HepG2 (cell line): ENCODE results near the gene NUDCD2. TPM values are rescaled to one million over a fixed set of nuclear protein-coding genes. Genes with fewer than 3 reads are reported as not detected.

ENCODE experiments used
- HOXA7 ChIP-seq: sonication (generic); formaldehyde crosslinking; IDR thresholded peaks from 2 replicates; pipeline ENCODE4 v1.8.1; 2022; ENCODE audit warnings: mild to moderate bottlenecking, missing genetic modification reagents, moderate library complexity
- ZEB1 ChIP-seq: IDR thresholded peaks from 2 replicates; pipeline ENCODE4 v1.6.1; 2012; ENCODE audit warnings: mild to moderate bottlenecking, low read depth, inconsistent platforms; ENCODE audit not compliant: insufficient replicate concordance
- ZNF280D ChIP-seq: sonication (generic); formaldehyde crosslinking; IDR thresholded peaks from 2 replicates; pipeline ENCODE4 v1.5.1; 2020; ENCODE audit warnings: mild to moderate bottlenecking, missing genetic modification reagents
- ZNF547 ChIP-seq: sonication (generic); formaldehyde crosslinking; IDR thresholded peaks from 2 replicates; pipeline ENCODE4 v1.5.1; 2020; ENCODE audit warnings: mild to moderate bottlenecking, missing genetic modification reagents
- ZNF564 ChIP-seq: sonication (generic); formaldehyde crosslinking; IDR thresholded peaks from 2 replicates; pipeline ENCODE4 v1.8.1; 2023; ENCODE audit warnings: mild to moderate bottlenecking, missing genetic modification reagents
- ZNF7 ChIP-seq: IDR thresholded peaks from 2 replicates; pipeline ENCODE4 v1.6.1; 2016; ENCODE audit warnings: missing biosample characterization, missing genetic modification reagents
- ZNF713 ChIP-seq: sonication (generic); formaldehyde crosslinking; IDR thresholded peaks from 2 replicates; pipeline ENCODE4 v1.4.0; 2020; ENCODE audit warnings: mild to moderate bottlenecking, missing genetic modification reagents
- ZNF792 ChIP-seq: IDR thresholded peaks from 2 replicates; pipeline ENCODE4 v1.6.1; 2016
- ZUFSP ChIP-seq: sonication (generic); formaldehyde crosslinking; IDR thresholded peaks from 2 replicates; pipeline ENCODE4 v1.9.0; 2021; ENCODE audit warnings: missing genetic modification reagents, mild to moderate bottlenecking, borderline replicate concordance
- polyA plus RNA-seq, 8 experiments: library from polyadenylated mRNA; depleted of rRNA in 3 of 8; stranded (reverse) in 7 of 8; unstranded in 1 of 8; fragments of >200 nt; fragmentation: Illumina TruSeq in 4 of 8; extraction: Trizol in 4 of 8; gene quantifications; 2 replicates each; pipeline versions ENCODE4 v1.2.1 to v1.2.3, GENCODE V29; 2011 to 2016; ENCODE audit warnings: low read depth in 4 of 8, missing spikeins in 1 of 8, mixed read lengths in 1 of 8; ENCODE audit not compliant: insufficient read depth in 1 of 8
- total RNA-seq, 5 experiments: library from RNA; depleted of rRNA; stranded (reverse); fragments of >200 nt; fragmentation: Illumina TruSeq; extraction: Trizol; gene quantifications; 2 replicates each; pipeline ENCODE4 v1.2.3, GENCODE V29; 2016; ENCODE audit warnings: low read depth in 1 of 5
- TF ChIP-seq, protein P1 (sequence below): sonication (generic); formaldehyde crosslinking; IDR thresholded peaks from 2 replicates; pipeline ENCODE4 v1.4.0; 2020; ENCODE audit warnings: missing genetic modification reagents
- TF ChIP-seq, protein P2 (sequence below): sonication (generic); formaldehyde crosslinking; IDR thresholded peaks from 2 replicates; pipeline ENCODE4 v1.4.0; 2020; ENCODE audit warnings: missing genetic modification reagents, borderline replicate concordance
- TF ChIP-seq, protein P3 (sequence below): sonication (generic); formaldehyde crosslinking; IDR thresholded peaks from 2 replicates; pipeline ENCODE4 v1.4.0; 2020; ENCODE audit warnings: mild to moderate bottlenecking, missing genetic modification reagents

Gene NUDCD2
- total and polyA plus RNA-seq, 2 of the 13 experiments (the other 11 are each of a cell fraction or from before 2014, with no cell fraction given): 14.8 to 39.2 TPM

DNA sequence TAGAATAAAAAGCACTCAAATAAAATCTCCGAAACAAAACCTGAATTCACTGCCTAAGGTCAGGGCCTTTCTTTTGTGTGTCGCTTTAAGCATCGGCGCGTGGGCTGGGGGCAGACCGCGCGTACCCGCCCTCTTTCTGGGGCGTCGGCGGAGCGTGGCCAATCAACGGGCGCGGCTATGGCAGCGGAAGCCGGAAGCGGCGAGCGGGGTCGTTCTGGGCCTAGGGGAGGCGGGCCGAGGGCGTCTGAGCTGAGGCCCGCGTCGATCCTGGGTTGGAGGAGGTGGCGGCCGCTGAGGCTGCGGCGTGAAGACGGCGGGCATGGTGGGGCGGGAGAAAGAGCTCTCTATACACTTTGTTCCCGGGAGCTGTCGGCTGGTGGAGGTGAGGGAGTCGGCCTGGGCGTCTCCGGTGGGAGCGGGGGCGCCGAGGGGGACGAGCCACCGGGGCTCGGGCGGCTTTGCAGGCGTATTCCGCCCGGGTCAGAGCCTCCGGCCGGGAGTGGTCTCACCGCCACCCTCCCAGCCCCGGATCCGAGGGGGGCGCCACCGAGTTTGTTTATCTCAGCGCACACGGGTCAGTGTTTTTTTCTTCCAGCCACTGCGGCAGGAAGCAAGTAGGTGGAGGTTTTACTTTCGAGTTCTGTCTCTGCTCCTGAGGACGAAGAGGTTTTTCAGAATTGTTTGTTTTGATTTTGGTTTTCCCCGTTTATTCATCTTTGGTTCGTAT is 45.6 kb upstream of the NUDCD2 start, which contains the start of gene MAT2B (continued):
- TF ChIP-seq ZNF280D (CRISPR knock-in tag) (no peak), ZNF713 (no peak), ZUFSP (CRISPR knock-in tag) (no peak), ZNF792 (CRISPR knock-in tag) (no peak), ZNF547 (no peak), ZEB1 (no peak), ZNF564 (CRISPR knock-in tag) (no peak; the same call in 1 of the 2 replicates), HOXA7 (CRISPR knock-in tag) (no peak), ZNF7 (CRISPR knock-in tag) (no peak)
- TF ChIP-seq, protein P1, sequence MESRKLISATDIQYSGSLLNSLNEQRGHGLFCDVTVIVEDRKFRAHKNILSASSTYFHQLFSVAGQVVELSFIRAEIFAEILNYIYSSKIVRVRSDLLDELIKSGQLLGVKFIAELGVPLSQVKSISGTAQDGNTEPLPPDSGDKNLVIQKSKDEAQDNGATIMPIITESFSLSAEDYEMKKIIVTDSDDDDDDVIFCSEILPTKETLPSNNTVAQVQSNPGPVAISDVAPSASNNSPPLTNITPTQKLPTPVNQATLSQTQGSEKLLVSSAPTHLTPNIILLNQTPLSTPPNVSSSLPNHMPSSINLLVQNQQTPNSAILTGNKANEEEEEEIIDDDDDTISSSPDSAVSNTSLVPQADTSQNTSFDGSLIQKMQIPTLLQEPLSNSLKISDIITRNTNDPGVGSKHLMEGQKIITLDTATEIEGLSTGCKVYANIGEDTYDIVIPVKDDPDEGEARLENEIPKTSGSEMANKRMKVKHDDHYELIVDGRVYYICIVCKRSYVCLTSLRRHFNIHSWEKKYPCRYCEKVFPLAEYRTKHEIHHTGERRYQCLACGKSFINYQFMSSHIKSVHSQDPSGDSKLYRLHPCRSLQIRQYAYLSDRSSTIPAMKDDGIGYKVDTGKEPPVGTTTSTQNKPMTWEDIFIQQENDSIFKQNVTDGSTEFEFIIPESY (CRISPR knock-in tag): no peak
- TF ChIP-seq, protein P2, sequence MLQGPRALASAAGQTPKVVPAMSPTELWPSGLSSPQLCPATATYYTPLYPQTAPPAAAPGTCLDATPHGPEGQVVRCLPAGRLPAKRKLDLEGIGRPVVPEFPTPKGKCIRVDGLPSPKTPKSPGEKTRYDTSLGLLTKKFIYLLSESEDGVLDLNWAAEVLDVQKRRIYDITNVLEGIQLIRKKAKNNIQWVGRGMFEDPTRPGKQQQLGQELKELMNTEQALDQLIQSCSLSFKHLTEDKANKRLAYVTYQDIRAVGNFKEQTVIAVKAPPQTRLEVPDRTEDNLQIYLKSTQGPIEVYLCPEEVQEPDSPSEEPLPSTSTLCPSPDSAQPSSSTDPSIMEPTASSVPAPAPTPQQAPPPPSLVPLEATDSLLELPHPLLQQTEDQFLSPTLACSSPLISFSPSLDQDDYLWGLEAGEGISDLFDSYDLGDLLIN (CRISPR knock-in tag): no peak
- TF ChIP-seq, protein P3, sequence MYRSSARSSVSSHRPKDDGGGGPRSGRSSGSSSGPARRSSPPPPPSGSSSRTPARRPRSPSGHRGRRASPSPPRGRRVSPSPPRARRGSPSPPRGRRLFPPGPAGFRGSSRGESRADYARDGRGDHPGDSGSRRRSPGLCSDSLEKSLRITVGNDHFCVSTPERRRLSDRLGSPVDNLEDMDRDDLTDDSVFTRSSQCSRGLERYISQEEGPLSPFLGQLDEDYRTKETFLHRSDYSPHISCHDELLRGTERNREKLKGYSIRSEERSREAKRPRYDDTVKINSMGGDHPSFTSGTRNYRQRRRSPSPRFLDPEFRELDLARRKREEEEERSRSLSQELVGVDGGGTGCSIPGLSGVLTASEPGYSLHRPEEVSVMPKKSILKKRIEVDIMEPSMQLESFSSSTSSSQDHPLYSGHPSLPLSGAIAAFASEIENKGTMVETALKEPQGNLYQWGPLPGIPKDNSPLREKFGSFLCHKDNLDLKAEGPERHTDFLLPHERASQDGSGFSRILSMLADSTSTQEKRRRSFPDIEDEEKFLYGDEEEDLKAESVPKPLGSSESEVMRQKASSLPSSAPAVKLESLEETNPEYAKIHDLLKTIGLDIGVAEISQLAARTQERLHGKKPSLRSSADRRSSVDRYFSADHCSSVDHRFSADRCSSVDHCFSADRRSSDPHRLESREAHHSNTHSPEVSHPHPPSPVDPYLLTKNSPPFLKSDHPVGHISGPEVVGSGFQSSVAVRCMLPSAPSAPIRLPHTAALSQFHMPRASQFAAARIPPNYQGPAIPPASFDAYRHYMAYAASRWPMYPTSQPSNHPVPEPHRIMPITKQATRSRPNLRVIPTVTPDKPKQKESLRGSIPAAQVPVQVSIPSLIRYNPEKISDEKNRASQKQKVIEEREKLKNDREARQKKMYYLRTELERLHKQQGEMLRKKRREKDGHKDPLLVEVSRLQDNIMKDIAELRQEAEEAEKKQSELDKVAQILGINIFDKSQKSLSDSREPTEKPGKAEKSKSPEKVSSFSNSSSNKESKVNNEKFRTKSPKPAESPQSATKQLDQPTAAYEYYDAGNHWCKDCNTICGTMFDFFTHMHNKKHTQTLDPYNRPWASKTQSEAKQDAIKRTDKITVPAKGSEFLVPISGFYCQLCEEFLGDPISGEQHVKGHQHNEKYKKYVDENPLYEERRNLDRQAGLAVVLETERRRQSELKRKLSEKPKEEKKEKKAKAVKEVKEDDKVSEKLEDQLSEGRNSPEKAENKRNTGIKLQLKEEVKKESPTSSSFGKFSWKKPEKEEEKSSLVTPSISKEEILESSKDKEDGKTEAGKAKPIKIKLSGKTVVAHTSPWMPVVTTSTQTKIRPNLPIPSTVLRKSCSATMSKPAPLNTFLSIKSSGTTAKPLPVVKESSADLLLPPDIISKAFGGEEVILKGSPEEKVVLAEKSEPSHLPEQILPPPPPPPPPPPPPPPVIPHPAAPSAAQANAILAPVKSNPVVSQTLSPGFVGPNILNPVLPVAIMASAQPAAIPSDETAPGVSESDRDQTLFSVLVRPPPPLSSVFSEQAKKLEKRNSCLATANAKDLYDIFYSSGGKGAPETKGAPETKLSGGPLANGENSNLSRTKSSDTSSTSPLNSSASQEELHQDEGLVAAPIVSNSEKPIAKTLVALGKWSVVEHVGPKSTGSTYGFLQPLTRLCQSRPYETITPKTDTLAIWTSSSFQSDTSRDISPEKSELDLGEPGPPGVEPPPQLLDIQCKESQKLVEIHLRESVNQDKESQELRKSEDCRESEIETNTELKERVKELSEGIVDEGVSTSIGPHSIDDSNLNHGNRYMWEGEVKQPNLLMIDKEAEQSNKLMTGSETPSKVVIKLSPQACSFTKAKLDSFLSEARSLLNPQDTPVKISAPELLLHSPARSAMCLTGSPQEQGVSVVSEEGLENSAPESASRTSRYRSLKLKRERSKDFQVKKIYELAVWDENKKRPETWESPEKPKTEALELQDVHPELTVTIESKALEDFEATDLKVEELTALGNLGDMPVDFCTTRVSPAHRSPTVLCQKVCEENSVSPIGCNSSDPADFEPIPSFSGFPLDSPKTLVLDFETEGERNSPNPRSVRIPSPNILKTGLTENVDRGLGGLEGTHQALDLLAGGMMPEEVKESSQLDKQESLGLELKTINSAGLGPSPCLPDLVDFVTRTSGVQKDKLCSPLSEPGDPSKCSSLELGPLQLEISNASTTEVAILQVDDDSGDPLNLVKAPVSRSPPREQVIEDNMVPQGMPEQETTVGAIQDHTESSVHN (CRISPR knock-in tag): no peak
